A673 (cell line): ENCODE data around the gene CIDEC. TPM values are rescaled to one million over a fixed set of nuclear protein-coding genes. Genes with fewer than 3 reads are reported as not detected.

Source experiments
- BruUV-seq: library from RNA; stranded (reverse); fragments of 400-500 nt; replicated peaks from 2 replicates; lab custom pipeline; 2021; lab: Mats Ljungman, UMichigan
- CTCF ChIA-PET: fragments of 300-600 bp; sonication (Branson Sonifier 250); formaldehyde crosslinking; loops from one replicate; lab custom pipeline; 2022; ENCODE audit warnings: antibody characterized with exemption; lab: Charles Lee
- POLR2A ChIA-PET: fragments of 300-600 bp; sonication (Branson Sonifier 250); formaldehyde crosslinking; loops from one replicate; lab custom pipeline; 2022; ENCODE audit warnings: antibody characterized with exemption; ENCODE audit not compliant: low non-redundant PET; lab: Charles Lee
- DNase-seq: peaks from one replicate; pipeline ENCODE4 v3.0.0-alpha.2; 2015; ENCODE audit warnings: low spot score
- H3K27ac ChIP-seq: fragments of 200-600 bp; sonication (generic); 2 replicates; pipeline ENCODE4 v1.5.1; 2016; ENCODE audit warnings: mixed run types, low read depth, mild to moderate bottlenecking, mixed read lengths, antibody characterized with exemption, low read length; ENCODE audit not compliant: poor library complexity, severe bottlenecking
- H3K27me3 ChIP-seq: fragments of 200-600 bp; sonication (generic); replicated peaks from 2 replicates; pipeline ENCODE4 v1.6.1; 2017; ENCODE audit warnings: mixed run types, low read depth, mild to moderate bottlenecking, mixed read lengths, antibody characterized with exemption, low read length; ENCODE audit not compliant: insufficient read depth, poor library complexity
- H3K36me3 ChIP-seq: fragments of 200-600 bp; sonication (generic); 2 replicates; pipeline ENCODE4 v1.6.1; 2016; ENCODE audit warnings: mixed run types, mild to moderate bottlenecking, mixed read lengths, antibody characterized with exemption, low read length; ENCODE audit not compliant: insufficient read depth, poor library complexity, severe bottlenecking
- H3K4me1 ChIP-seq: fragments of 200-600 bp; sonication (generic); 2 replicates; pipeline ENCODE4 v1.6.1; 2017; ENCODE audit warnings: mixed run types, mild to moderate bottlenecking, mixed read lengths, antibody characterized with exemption, low read length; ENCODE audit not compliant: insufficient read depth, poor library complexity, severe bottlenecking
- H3K4me3 ChIP-seq: fragments of 200-600 bp; sonication (generic); 2 replicates; pipeline ENCODE4 v1.5.1; 2016; ENCODE audit warnings: low read depth, mixed run types, mild to moderate bottlenecking, mixed read lengths, low read length; ENCODE audit not compliant: poor library complexity, severe bottlenecking
- H3K9me3 ChIP-seq: fragments of 200-600 bp; sonication (generic); 2 replicates; pipeline ENCODE4 v1.6.1; 2016; ENCODE audit warnings: mixed run types, low read depth, mild to moderate bottlenecking, mixed read lengths, antibody characterized with exemption, low read length; ENCODE audit not compliant: poor library complexity, severe bottlenecking
- CTCF ChIP-seq: fragments of 300-800, 200-600 bp; sonication (generic); conservative IDR thresholded peaks from 2 replicates; pipeline ENCODE4 v1.5.1; 2017; ENCODE audit warnings: low read depth, mild to moderate bottlenecking, antibody characterized with exemption, low read length, moderate library complexity, mixed read lengths
- EZH2 ChIP-seq: fragments of 200-600 bp; sonication (generic); IDR thresholded peaks from 2 replicates; pipeline ENCODE4 v1.6.1; 2017; ENCODE audit warnings: borderline replicate concordance, low read depth, mild to moderate bottlenecking, mixed read lengths, antibody characterized with exemption, low read length; ENCODE audit not compliant: poor library complexity, severe bottlenecking
- intact Hi-C: fragments of 100-400 bp; cut with micrococcal nuclease; formaldehyde crosslinking; loops from one replicate; pipeline ENCODE4 v1.10.0; 2022; ENCODE audit not compliant: unreplicated experiment
- total RNA-seq: library from RNA; stranded (reverse); gene quantifications from 2 replicates; pipeline ENCODE4 v1.2.3, GENCODE V29; 2021

CIDEC gene
- total RNA-seq, 1 experiment from 2014 or later = not detected

DNA sequence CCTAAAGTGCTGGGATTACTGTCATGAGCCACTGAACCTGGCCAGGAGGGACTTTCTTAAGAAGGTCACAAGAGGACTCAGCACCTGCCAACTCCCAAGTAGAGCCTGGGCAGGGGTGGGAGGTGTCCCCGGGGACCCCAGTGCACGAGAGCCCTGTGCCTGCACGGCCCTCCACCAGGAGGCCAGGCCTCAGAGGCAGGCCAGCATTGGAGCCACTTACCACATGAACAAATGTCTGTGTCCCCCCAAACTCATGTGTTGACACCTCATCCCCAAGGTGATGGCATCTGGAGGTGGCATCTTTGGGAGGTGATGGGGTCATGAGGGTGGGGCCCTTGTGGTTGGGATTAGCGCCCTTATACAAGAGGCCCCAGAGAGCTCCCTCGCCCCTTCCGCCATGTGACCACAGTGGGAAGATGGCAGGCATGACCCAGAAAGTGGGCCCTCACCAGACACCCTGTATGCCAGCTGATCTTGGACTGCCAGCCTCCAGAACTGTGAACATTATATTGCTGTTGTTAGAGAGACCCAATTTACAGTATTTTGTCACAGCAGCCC, 33.0 kb downstream of the CIDEC start:
- intact Hi-C loops = no loop called here

GRCh38 chr3:9846231-9846630, 33.8 kb downstream of the CIDEC start:
- TF ChIP-seq EZH2 (no peak), CTCF (no peak)
- H3K9me3 ChIP-seq = no peaks in the 10 kb centered on the region
- intact Hi-C loops = no loop called here
- no peak for DNase-seq
- H3K4me3 ChIP-seq = no peak overlapping the region
- no peaks in the 10 kb centered on the region for H3K27me3 ChIP-seq
- POLR2A ChIA-PET = no interaction called here
- BruUV-seq = no TSS peak
- CTCF ChIA-PET = interaction anchor here (0.6 to 0.7 kb wide), 2 partner anchors 434 to 1285 kb away, joined by 4 read pairs; no protein-coding TSS in a partner anchor
- H3K27ac ChIP-seq = no peak overlapping the region
- H3K4me1 ChIP-seq = no peaks in the 10 kb centered on the region
- peaks cover 12% of the 10 kb centered on the region for H3K36me3 ChIP-seq

More for the DNA sequence above, 33.0 kb downstream of the CIDEC start:
- Histone ChIP-seq H3K9me3 (no peaks in the 10 kb centered on the region), H3K4me3 (no peak overlapping the region), H3K27me3 (no peaks in the 10 kb centered on the region), H3K27ac (no peak overlapping the region), H3K4me1 (no peaks in the 10 kb centered on the region), H3K36me3 (peaks cover 4% of the 10 kb centered on the region)
- ChIA-PET POLR2A (no interaction called here), CTCF (interaction anchor here (0.6 kb wide), 1 partner anchor 433 kb away, joined by 4 read pairs; no protein-coding TSS in a partner anchor)
- BruUV-seq = no TSS peak
- no peak for TF ChIP-seq EZH2
- TF ChIP-seq CTCF = no peak
- DNase-seq = no peak

DNA sequence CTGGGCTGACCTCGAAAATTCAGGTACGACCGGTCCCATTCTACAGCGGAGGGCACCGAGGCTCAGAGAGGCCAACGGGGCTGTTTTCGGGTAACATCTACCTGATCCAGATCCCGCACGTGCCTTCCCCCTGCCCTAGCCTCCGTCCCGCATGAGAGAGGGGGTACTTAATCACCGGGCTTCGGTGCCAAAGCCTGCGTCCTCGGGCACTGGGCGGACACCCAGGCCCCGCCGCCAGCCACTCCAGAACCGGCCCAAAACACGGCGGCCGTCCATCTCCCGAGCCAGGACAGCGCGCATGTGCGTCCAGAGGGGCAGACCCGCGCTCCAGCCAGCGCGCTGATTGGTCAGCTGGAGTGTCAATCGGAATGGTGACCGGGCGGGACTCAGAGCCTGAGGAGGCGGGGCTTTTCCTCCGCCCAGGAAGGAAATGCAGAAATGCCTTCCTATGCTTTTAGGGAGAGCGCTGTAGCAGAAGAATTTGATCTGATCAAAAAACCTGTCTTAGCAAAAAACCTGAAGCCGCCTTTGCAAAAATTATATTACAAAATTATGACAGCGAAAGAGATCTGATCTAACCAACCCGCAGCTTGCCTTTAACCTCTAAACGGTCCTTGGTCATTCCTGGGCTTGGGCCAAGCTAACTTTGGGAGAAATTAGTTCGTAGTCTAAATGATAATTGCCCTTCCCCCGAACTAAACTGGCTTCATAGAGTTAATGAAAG, 36.2 kb downstream of the CIDEC start, which contains the start of gene RPUSD3:
Gene RPUSD3, minus strand, starts transcription at position 294 of the 724 bp plus-strand sequence. Its CDS starts 18 bp downstream, at position 276.
- ChIA-PET POLR2A (no interaction called here), CTCF (interaction anchor here (0.6 to 1.7 kb wide), 2 partner anchors 343 to 444 kb away, joined by 3 to 6 read pairs; no protein-coding TSS in a partner anchor)
- BruUV-seq = no TSS peak
- H3K4me3 ChIP-seq = peak within 1 kb of the TSS; percentile 77
- peaks cover 26% of the 10 kb centered on the region for H3K36me3 ChIP-seq
- no peaks in the 10 kb centered on the region for H3K9me3 ChIP-seq
- H3K4me1 ChIP-seq = no peaks in the 10 kb centered on the region
- TF ChIP-seq EZH2 (no peak), CTCF (no peak)
- peak within 1 kb of the TSS; percentile 63 for H3K27ac ChIP-seq
- no peaks in the 10 kb centered on the region for H3K27me3 ChIP-seq
- intact Hi-C loops = loop anchor here (2.0 kb wide), 1 partner anchor 103 kb away; no protein-coding TSS in a partner anchor
- DNase-seq = peak; percentile 96
